Measurements from ENCODE around the gene PLCD1. TPM values are rescaled to one million over a fixed set of nuclear protein-coding genes. Genes with fewer than 3 reads are reported as not detected.
"Not testable (repeated sequence)": the region's sequence is repeated elsewhere in the genome, so short reads cannot be mapped to it uniquely, and the experiment has no call there.

PLCD1 gene
- total RNA-seq, 4 donors from 2014 or later: 25.4 to 29.8 (median 27.1) TPM

DNA sequence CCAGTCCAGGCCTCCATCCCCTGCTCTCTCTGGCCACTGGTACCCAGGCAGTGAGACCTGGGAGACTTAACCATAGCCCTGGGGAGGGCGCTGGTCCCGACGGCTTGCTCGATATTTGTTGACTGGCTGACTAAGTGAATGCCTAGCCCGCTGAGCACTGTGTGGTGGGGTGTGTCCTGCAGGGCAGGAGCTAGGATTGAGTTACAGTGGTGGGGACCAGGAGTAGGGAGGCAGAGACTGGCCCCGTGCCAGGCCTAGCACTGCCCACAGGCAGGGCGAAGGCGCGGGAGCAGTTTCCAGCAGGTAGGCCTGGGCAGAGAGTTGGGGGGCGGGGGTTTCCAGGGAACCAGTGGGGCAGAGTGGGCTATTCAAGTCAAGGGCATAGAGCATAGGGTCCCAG, 38.9 kb downstream of the PLCD1 start, which contains the start of gene VILL:
Gene VILL (plus strand): TSS at position 260 of the 400 bp plus-strand sequence. CDS start 2,887 bp downstream, outside the sequence.
- Histone ChIP-seq H3K27ac (no peak within 1 kb of the TSS), H3K4me3 (no peak within 1 kb of the TSS), H3K9me3 (no peaks in the 10 kb centered on the region), H3K4me1 (peaks cover 0 to 26% (median 0%) of the 10 kb centered on the region in 3 donors), H3K36me3 (no peaks in the 10 kb centered on the region), H3K27me3 (no peaks in the 10 kb centered on the region)
- 81% methylated on average over 4 of the region's 10 CpGs; no CpG with 5 or more reads in 1 of the 2 donors for WGBS, 2 donors (ENCODE audit: low coverage in 1 of 2)
- no peak for TF ChIP-seq POLR2AphosphoS5 (IDR thresholded peaks at IDR 0.05)
- TF ChIP-seq CTCF (IDR thresholded peaks at IDR 0.05): no peak
- no peak for TF ChIP-seq POLR2A (IDR thresholded peaks at IDR 0.05)
- TF ChIP-seq EP300 (IDR thresholded peaks at IDR 0.05): no peak
- no peak for ATAC-seq

- peaks cover 0 to 2% of the 10 kb centered on the region in 2 donors for H3K36me3 ChIP-seq
- H3K27ac ChIP-seq: no peak overlapping the region
- no peak overlapping the region for H3K4me3 ChIP-seq
- WGBS, 2 donors (ENCODE audit: low coverage in 1 of 2): 100% methylated on average over 1 of the region's 7 CpGs; no CpG with 5 or more reads in 1 of the 2 donors
- peaks cover 0 to 20% (median 0%) of the 10 kb centered on the region in 3 donors for H3K4me1 ChIP-seq
- TF ChIP-seq CTCF (IDR thresholded peaks at IDR 0.05): no peak
- no peak for TF ChIP-seq POLR2AphosphoS5 (IDR thresholded peaks at IDR 0.05)
- no peak for TF ChIP-seq POLR2A (IDR thresholded peaks at IDR 0.05)
- no peak for TF ChIP-seq EP300 (IDR thresholded peaks at IDR 0.05)
- H3K27me3 ChIP-seq: no peaks in the 10 kb centered on the region
- ATAC-seq: no peak
- no peaks in the 10 kb centered on the region for H3K9me3 ChIP-seq
Measured at GRCh38 chr3:37989821-37990480, 39.5 kb downstream of the PLCD1 start.

- TF ChIP-seq POLR2AphosphoS5 (IDR thresholded peaks at IDR 0.05) (no peak), POLR2A (IDR thresholded peaks at IDR 0.05) (no peak), CTCF (IDR thresholded peaks at IDR 0.05) (no peak), EP300 (IDR thresholded peaks at IDR 0.05) (no peak)
- H3K4me3 ChIP-seq: no peak overlapping the region
- H3K27me3 ChIP-seq: no peaks in the 10 kb centered on the region
- peaks cover 0 to 11% of the 10 kb centered on the region in 2 donors for H3K36me3 ChIP-seq
- 72 to 95% methylated on average over 6 to 8 of the region's 15 CpGs for WGBS, 2 donors (ENCODE audit: low coverage in 1 of 2)
- ATAC-seq: no peak
- H3K9me3 ChIP-seq: no peaks in the 10 kb centered on the region
- H3K4me1 ChIP-seq: peaks cover 0 to 12% (median 0%) of the 10 kb centered on the region in 3 donors
- no peak overlapping the region for H3K27ac ChIP-seq
Measured at GRCh38 chr3:37988931-37989525, 40.4 kb downstream of the PLCD1 start.

DNA sequence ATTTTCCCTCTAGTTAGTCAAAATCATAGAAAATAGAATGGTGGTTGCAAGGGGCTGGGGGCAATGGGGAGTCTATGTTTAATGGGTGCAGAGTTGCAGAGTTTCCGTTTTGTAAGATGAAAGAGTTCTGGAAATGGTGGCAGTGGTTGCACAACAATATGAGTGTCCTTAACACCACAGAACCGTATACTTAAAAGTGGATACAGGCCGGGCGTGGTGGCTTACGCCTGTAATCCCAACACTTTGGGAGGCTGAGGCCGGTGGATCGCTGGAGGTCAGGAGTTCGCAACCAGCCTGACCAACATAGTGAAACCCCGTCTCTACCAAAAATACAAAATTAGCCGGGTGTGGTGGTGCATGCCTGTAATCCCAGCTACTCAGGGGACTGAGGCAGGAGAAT, 41.1 kb downstream of the PLCD1 start:
- not testable (repeated sequence) for H3K27ac ChIP-seq, H3K4me3 ChIP-seq, H3K9me3 ChIP-seq, H3K4me1 ChIP-seq, ATAC-seq, H3K27me3 ChIP-seq
- H3K36me3 ChIP-seq: peaks cover 0 to 17% of the 10 kb centered on the region in 2 donors
- WGBS, 2 donors (ENCODE audit: low coverage in 1 of 2): 90 to 95% methylated on average over 4 to 7 of the region's 10 CpGs

DNA sequence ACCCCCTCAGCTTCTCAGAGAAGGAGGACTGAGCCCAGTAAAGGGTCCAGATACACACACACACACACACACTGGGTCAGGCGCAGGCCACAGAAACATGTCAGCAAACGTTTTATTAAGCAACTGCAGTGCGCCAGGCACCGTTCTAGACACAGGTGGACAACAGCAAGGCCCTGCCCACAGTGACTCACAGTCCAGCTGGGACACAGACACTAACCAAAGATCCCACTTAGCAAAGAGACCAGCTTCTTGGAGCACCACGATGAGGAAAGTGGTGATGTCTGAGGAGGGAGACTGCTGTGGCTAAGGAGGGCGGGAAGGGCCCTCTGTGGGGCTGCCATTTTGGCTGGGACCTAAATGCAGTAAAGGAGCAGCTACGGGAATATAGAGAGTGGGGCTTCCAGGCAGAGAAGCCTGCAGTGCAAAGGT, 41.7 kb downstream of the PLCD1 start:
- Histone ChIP-seq H3K4me1 (no peaks in the 10 kb centered on the region), H3K27ac (no peak overlapping the region), H3K4me3 (no peak overlapping the region), H3K27me3 (no peaks in the 10 kb centered on the region), H3K9me3 (no peaks in the 10 kb centered on the region), H3K36me3 (peaks cover 0 to 22% of the 10 kb centered on the region in 2 donors)
- no peak for ATAC-seq
- WGBS, 2 donors (ENCODE audit: low coverage in 1 of 2): 80% methylated on average over 3 of the region's 7 CpGs
- TF ChIP-seq CTCF (IDR thresholded peaks at IDR 0.05) (no peak), EP300 (IDR thresholded peaks at IDR 0.05) (no peak), POLR2AphosphoS5 (IDR thresholded peaks at IDR 0.05) (no peak), POLR2A (IDR thresholded peaks at IDR 0.05) (no peak)

Measured in gastroesophageal sphincter (tissue), 4 donors.